Measurements from ENCODE around the gene RPTN. TPM values are rescaled to one million over a fixed set of nuclear protein-coding genes. Genes with fewer than 3 reads are reported as not detected.

The RPTN gene
- total RNA-seq, 1 experiment from 2014 or later = not detected

DNA sequence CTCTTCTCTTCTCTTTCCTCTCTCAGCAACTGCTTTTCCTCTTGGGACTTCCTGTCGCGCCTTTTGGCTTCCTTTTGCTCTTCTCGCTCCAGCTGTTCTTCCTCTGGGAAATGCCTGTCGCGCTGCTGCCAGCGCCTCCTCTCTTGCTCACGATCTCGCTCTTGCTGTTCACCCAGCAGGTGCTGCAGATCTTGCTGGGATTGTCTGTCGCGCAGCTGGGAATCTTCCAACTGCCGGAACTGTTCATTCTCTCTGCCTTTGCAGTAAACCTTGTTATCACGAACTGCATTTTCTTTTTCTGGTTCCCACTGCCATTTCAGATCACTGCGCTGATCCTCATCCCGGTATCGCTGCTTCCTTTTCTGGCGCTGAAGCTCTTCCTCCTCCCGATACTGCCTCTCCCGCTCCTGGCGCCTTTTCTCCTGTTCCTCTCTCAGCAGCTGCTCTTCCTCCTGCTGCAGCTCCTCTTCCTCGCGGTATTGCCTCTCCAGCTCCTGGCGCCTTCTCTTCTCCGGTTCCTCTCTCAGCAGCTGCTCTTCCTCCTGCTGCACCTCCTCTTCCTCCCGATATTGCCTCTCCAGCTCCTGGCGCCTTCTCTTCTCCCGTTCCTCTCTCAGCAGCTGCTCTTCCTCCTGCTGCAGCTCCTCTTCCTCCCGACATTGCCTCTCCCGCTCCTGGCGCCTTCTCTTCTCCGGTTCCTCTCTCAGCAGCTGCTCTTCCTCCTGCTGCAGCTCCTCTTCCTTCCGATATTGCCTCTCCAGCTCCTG, 49.6 kb downstream of the RPTN start:
- ATAC-seq (no peak), DNase-seq (ENCODE audit: low read depth, low spot score) (no peak)
- peak overlapping the region; percentile 53 to 78 for H3K4me3 ChIP-seq (ENCODE audit: low read depth in 2 of 2, low read length in 2 of 2)
- BruUV-seq (replicated peaks) = no TSS peak
- ChIA-PET CTCF (no interaction called here), POLR2A (no interaction called here)
- H3K36me3 ChIP-seq (ENCODE audit: control insufficient read depth, insufficient read depth, low read length) = no peaks in the 10 kb centered on the region
- H3K27me3 ChIP-seq (ENCODE audit: control insufficient read depth, insufficient read depth, low read length) = peaks cover 32% of the 10 kb centered on the region
- no peaks in the 10 kb centered on the region for H3K9me3 ChIP-seq (ENCODE audit: control insufficient read depth, insufficient read depth, low read depth, low read length)
- peaks cover 5% of the 10 kb centered on the region; the same call in 1 of the 2 replicates for H3K4me1 ChIP-seq (ENCODE audit: control insufficient read depth, insufficient read depth, low read length)
- intact Hi-C loops (cut with micrococcal nuclease; ENCODE audit: unreplicated experiment) = no loop called here
- no peak overlapping the region for H3K27ac ChIP-seq (ENCODE audit: low read length)
- TF ChIP-seq SIN3A (IDR thresholded peaks at IDR 0.05; ENCODE audit: borderline replicate concordance, insufficient read depth, low read depth, low read length) = no peak
- TF ChIP-seq, protein P1, sequence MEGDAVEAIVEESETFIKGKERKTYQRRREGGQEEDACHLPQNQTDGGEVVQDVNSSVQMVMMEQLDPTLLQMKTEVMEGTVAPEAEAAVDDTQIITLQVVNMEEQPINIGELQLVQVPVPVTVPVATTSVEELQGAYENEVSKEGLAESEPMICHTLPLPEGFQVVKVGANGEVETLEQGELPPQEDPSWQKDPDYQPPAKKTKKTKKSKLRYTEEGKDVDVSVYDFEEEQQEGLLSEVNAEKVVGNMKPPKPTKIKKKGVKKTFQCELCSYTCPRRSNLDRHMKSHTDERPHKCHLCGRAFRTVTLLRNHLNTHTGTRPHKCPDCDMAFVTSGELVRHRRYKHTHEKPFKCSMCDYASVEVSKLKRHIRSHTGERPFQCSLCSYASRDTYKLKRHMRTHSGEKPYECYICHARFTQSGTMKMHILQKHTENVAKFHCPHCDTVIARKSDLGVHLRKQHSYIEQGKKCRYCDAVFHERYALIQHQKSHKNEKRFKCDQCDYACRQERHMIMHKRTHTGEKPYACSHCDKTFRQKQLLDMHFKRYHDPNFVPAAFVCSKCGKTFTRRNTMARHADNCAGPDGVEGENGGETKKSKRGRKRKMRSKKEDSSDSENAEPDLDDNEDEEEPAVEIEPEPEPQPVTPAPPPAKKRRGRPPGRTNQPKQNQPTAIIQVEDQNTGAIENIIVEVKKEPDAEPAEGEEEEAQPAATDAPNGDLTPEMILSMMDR (IDR thresholded peaks at IDR 0.05) = no peak
- TF ChIP-seq, protein P2, sequence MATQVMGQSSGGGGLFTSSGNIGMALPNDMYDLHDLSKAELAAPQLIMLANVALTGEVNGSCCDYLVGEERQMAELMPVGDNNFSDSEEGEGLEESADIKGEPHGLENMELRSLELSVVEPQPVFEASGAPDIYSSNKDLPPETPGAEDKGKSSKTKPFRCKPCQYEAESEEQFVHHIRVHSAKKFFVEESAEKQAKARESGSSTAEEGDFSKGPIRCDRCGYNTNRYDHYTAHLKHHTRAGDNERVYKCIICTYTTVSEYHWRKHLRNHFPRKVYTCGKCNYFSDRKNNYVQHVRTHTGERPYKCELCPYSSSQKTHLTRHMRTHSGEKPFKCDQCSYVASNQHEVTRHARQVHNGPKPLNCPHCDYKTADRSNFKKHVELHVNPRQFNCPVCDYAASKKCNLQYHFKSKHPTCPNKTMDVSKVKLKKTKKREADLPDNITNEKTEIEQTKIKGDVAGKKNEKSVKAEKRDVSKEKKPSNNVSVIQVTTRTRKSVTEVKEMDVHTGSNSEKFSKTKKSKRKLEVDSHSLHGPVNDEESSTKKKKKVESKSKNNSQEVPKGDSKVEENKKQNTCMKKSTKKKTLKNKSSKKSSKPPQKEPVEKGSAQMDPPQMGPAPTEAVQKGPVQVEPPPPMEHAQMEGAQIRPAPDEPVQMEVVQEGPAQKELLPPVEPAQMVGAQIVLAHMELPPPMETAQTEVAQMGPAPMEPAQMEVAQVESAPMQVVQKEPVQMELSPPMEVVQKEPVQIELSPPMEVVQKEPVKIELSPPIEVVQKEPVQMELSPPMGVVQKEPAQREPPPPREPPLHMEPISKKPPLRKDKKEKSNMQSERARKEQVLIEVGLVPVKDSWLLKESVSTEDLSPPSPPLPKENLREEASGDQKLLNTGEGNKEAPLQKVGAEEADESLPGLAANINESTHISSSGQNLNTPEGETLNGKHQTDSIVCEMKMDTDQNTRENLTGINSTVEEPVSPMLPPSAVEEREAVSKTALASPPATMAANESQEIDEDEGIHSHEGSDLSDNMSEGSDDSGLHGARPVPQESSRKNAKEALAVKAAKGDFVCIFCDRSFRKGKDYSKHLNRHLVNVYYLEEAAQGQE (IDR thresholded peaks at IDR 0.05; ENCODE audit: insufficient read depth in 1 of 2, low read depth in 2 of 2, low read length in 1 of 2) = no peak
- TF ChIP-seq TCF7L2 (IDR thresholded peaks at IDR 0.05; ENCODE audit: low read depth, low read length) = no peak
- TF ChIP-seq POLR2AphosphoS5 (IDR thresholded peaks at IDR 0.05; ENCODE audit: low read depth, low read length) = no peak
- in situ Hi-C loops (cut with HindIII; ENCODE audit: low pct_unique_long_range_greater_than_20kb, low sequenced_read_pairs) = no loop called here

DNA sequence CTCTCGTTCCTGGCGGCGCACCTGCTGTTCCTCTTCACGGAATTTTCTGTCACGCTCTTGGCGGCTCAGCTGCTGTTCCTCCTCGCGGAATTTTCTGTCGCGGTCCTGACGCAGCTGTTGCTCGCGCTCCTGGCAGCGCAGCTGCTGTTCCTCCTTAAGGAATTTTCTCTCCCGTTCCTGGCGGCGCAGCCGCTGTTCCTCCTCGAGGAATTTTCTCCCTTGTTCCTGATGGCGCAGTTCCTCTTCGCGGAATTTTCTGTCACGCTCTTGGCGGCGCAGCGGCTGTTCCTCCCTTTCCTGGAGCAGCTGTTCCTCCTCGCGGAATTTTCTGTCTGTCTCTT, 50.2 kb downstream of the RPTN start:
- no peaks in the 10 kb centered on the region for H3K9me3 ChIP-seq (ENCODE audit: control insufficient read depth, insufficient read depth, low read depth, low read length)
- TF ChIP-seq SIN3A (IDR thresholded peaks at IDR 0.05; ENCODE audit: borderline replicate concordance, insufficient read depth, low read depth, low read length) (no peak), TCF7L2 (IDR thresholded peaks at IDR 0.05; ENCODE audit: low read depth, low read length) (no peak), POLR2AphosphoS5 (IDR thresholded peaks at IDR 0.05; ENCODE audit: low read depth, low read length) (no peak)
- TF ChIP-seq, protein P2 (IDR thresholded peaks at IDR 0.05; ENCODE audit: insufficient read depth in 1 of 2, low read depth in 2 of 2, low read length in 1 of 2) = no peak
- TF ChIP-seq, protein P1 (IDR thresholded peaks at IDR 0.05) = no peak
- peaks cover 28% of the 10 kb centered on the region for H3K27me3 ChIP-seq (ENCODE audit: control insufficient read depth, insufficient read depth, low read length)
- ChIA-PET CTCF (no interaction called here), POLR2A (no interaction called here)
- no peak overlapping the region; a peak in 1 of 4 replicates for H3K4me3 ChIP-seq (ENCODE audit: low read depth in 2 of 2, low read length in 2 of 2)
- in situ Hi-C loops (cut with HindIII; ENCODE audit: low pct_unique_long_range_greater_than_20kb, low sequenced_read_pairs) = no loop called here
- DNase-seq (ENCODE audit: low read depth, low spot score) = no peak
- H3K36me3 ChIP-seq (ENCODE audit: control insufficient read depth, insufficient read depth, low read length) = no peaks in the 10 kb centered on the region
- no TSS peak for BruUV-seq (replicated peaks)
- H3K27ac ChIP-seq (ENCODE audit: low read length) = no peak overlapping the region
- ATAC-seq = no peak
- intact Hi-C loops (cut with micrococcal nuclease; ENCODE audit: unreplicated experiment) = no loop called here
- H3K4me1 ChIP-seq (ENCODE audit: control insufficient read depth, insufficient read depth, low read length) = peaks cover 5% of the 10 kb centered on the region; the same call in 1 of the 2 replicates
